Calu3 (cell line): ENCODE data around the gene RNF19B. TPM values are rescaled to one million over a fixed set of nuclear protein-coding genes. Genes with fewer than 3 reads are reported as not detected.
A peak's percentile ranks its signal among the peaks of the same experiment; 100 is the strongest.

Experiments used
- BruUV-seq: library from RNA; stranded (reverse); fragments of 400-500 nt; replicated peaks from 2 replicates; lab custom pipeline; 2021; lab: Mats Ljungman, UMichigan
- CTCF ChIA-PET: fragments of 300-600 bp; sonication (Branson Sonifier 250); formaldehyde crosslinking; loops from one replicate; lab custom pipeline; 2022; ENCODE audit warnings: antibody characterized with exemption; lab: Charles Lee
- DNase-seq: peaks from one replicate; pipeline ENCODE4 v3.0.0; 2022
- H3K27ac Mint-ChIP-seq: one replicate; pipeline ENCODE4 v1.8.0; 2022; ENCODE audit warnings: mixed read lengths; ENCODE audit not compliant: unreplicated experiment
- H3K27me3 Mint-ChIP-seq: one replicate; pipeline ENCODE4 v1.8.0; 2022; ENCODE audit warnings: mixed read lengths; ENCODE audit not compliant: unreplicated experiment
- H3K36me3 Mint-ChIP-seq: one replicate; pipeline ENCODE4 v1.8.0; 2022; ENCODE audit warnings: mild to moderate bottlenecking, moderate library complexity, mixed read lengths; ENCODE audit not compliant: insufficient read depth, unreplicated experiment
- H3K4me1 Mint-ChIP-seq: one replicate; pipeline ENCODE4 v1.8.0; 2022; ENCODE audit warnings: mild to moderate bottlenecking, low read depth, mixed read lengths; ENCODE audit not compliant: unreplicated experiment
- H3K4me3 Mint-ChIP-seq: one replicate; pipeline ENCODE4 v1.8.0; 2022; ENCODE audit warnings: mild to moderate bottlenecking, low read depth, moderate library complexity, mixed read lengths; ENCODE audit not compliant: unreplicated experiment
- H3K9me3 Mint-ChIP-seq: one replicate; pipeline ENCODE4 v1.8.0; 2022; ENCODE audit warnings: low read depth, mixed read lengths; ENCODE audit not compliant: unreplicated experiment
- CTCF ChIP-seq: fragments of 200-600 bp; IDR thresholded peaks from one replicate; pipeline ENCODE4 v1.8.0; 2022; ENCODE audit warnings: antibody characterized with exemption; ENCODE audit not compliant: unreplicated experiment
- intact Hi-C: fragments of 100-400 bp; cut with micrococcal nuclease; formaldehyde crosslinking; loops from one replicate; pipeline ENCODE4 v1.10.0; 2022; ENCODE audit not compliant: unreplicated experiment
- total RNA-seq: library from RNA; stranded (reverse); gene quantifications from 2 replicates; pipeline ENCODE4 v1.2.3, GENCODE V29; 2022

Gene RNF19B
- total RNA-seq, 1 experiment from 2014 or later: 21.5 TPM

DNA sequence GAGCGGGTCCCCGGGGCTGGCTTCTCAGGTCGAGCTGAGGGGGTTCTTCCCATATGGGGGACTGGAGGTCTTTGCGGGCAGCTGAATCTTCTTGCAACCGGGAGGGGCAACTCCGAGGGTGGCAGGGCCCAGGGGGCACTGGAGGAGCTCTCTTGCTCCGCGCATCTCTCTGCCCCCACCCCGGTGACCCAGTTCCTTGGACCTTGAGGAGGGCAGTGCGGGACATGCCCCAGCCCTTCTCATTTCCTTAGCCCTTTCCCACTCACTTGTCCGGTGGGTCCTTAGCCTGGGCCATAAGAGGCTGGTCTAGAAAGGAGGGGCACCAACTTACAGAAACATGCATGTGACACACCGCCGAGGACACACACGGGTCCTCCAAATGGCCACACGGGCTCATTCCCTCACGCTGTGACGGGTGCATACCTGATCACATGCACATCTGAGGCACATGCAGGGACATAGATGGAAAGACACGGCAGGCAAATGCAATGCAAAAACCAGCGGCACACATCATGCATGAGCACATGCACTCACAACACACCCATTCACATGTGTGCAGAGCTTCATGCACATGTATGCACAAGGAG lies 77.7 kb downstream of the RNF19B start:
- Mint-ChIP-seq H3K27ac (no peak overlapping the region), H3K4me3 (peak overlapping the region; percentile 41), H3K9me3 (no peaks in the 10 kb centered on the region), H3K36me3 (peaks cover 17% of the 10 kb centered on the region), H3K27me3 (peaks cover 89% of the 10 kb centered on the region), H3K4me1 (peaks cover 18% of the 10 kb centered on the region)
- BruUV-seq: no TSS peak
- intact Hi-C loops: no loop called here
- TF ChIP-seq CTCF: no peak
- no peak for DNase-seq
- CTCF ChIA-PET: no interaction called here

Other genes with a start within 250 kb of the RNF19B start
- gene YARS1, start 147.5 kb downstream of the RNF19B start, total RNA-seq: 186 and 188 TPM in 2 replicates
- gene S100PBP, start 147.2 kb downstream of the RNF19B start, total RNA-seq: 57.4 and 61.1 TPM in 2 replicates
- gene FNDC5, start 93.9 kb downstream of the RNF19B start, total RNA-seq: 0.15 TPM in 1 of 2 replicates, not detected in the other
- not detected in 2 replicates for gene HPCA, start 78.3 kb downstream of the RNF19B start, total RNA-seq
- gene TMEM54, start 63.4 kb downstream of the RNF19B start, total RNA-seq: 95.9 and 117 TPM in 2 replicates
- gene AK2, start 72.1 kb upstream of the RNF19B start, total RNA-seq: 226 and 233 TPM in 2 replicates
- gene AZIN2, start 116.3 kb upstream of the RNF19B start, total RNA-seq: 3.3 and 3.6 TPM in 2 replicates
- gene TRIM62, start 217.2 kb upstream of the RNF19B start, total RNA-seq: 6.9 and 8.8 TPM in 2 replicates